Sciatic nerve (tissue), 2 donors: ENCODE measurements around the gene TRERF1. TPM values are rescaled to one million over a fixed set of nuclear protein-coding genes. Genes with fewer than 3 reads are reported as not detected.
"Not testable (repeated sequence)": the region's sequence is repeated elsewhere in the genome, so short reads cannot be mapped to it uniquely, and the experiment has no call there.

ENCODE experiments used
- ATAC-seq: fragments of 200-7000 bp; cut with Tn5 transposase; one replicate; pipeline ENCODE4 v1.9.1; 2020; ENCODE audit warnings: mild to moderate bottlenecking, moderate library complexity
- DNase-seq: peaks from one replicate; pipeline ENCODE4 v3.0.0-alpha.2; 2020; ENCODE audit warnings: low spot score
- intact Hi-C: fragments of 100-400 bp; cut with DNase I; formaldehyde crosslinking; loops from one replicate; pipeline ENCODE4 v1.14.2; 2022
- total RNA-seq: library from RNA; stranded (reverse); fragmentation: NEBNext Ultra II Directional; extraction: Animal tissue kit (Norgen Biotek cat#: 25700); gene quantifications from one replicate; pipeline ENCODE4 v1.2.1, GENCODE V29; 2021
- donor health status: DM: no; HTN: no; CAD: no.
- donor health status: DM: no; HTN: no; CAD: no.

The TRERF1 gene
- 7.0 TPM for total RNA-seq

GRCh38 chr6:42451333-42452170, at the start of gene TRERF1:
TRERF1 (minus strand) TSS chr6:42451926; CDS start chr6:42269590, 182,336 bp downstream.
- ATAC-seq (peak; percentile 49), DNase-seq (peak; percentile 67)
- intact Hi-C loops, result no loop called here

- intact Hi-C loops, result no loop called here
- ATAC-seq (no peak), DNase-seq (no peak)
These were observed 46.9 kb upstream of the TRERF1 start for GRCh38 chr6:42498473-42499128.

GRCh38 chr6:42493914-42494539, 42.3 kb upstream of the TRERF1 start:
- DNase-seq (no peak), ATAC-seq (no peak)
- intact Hi-C loops, result no loop called here

- ATAC-seq, result no peak
- DNase-seq, result no peak
- intact Hi-C loops, result no loop called here
These were observed 36.4 kb upstream of the TRERF1 start for GRCh38 chr6:42488129-42488528.

GRCh38 chr6:42484261-42484660, 32.5 kb upstream of the TRERF1 start:
- intact Hi-C loops, result no loop called here
- DNase-seq (no peak), ATAC-seq (no peak)

- ATAC-seq (no peak), DNase-seq (no peak)
- intact Hi-C loops, result no loop called here
These were observed 30.4 kb upstream of the TRERF1 start for GRCh38 chr6:42482174-42482573.

- intact Hi-C loops, result no loop called here
- ATAC-seq (no peak), DNase-seq (no peak)
These were observed 20.0 kb upstream of the TRERF1 start for GRCh38 chr6:42471714-42472113.

- ATAC-seq, result no peak
- no peak for DNase-seq
- intact Hi-C loops, result no loop called here
These were observed 19.4 kb upstream of the TRERF1 start for GRCh38 chr6:42471142-42471541.

- ATAC-seq (no peak), DNase-seq (no peak)
- intact Hi-C loops, result no loop called here
These were observed 16.5 kb upstream of the TRERF1 start for GRCh38 chr6:42468273-42468672.

- ATAC-seq, result no peak
- intact Hi-C loops, result no loop called here
- no peak for DNase-seq
These were observed 15.9 kb upstream of the TRERF1 start for GRCh38 chr6:42467651-42468050.

- DNase-seq, ATAC-seq, intact Hi-C loops: not testable (repeated sequence)
These were observed 14.7 kb upstream of the TRERF1 start for GRCh38 chr6:42466470-42466869.

GRCh38 chr6:42462474-42462972, 10.8 kb upstream of the TRERF1 start:
- no peak for DNase-seq
- no peak for ATAC-seq
- intact Hi-C loops, result no loop called here

GRCh38 chr6:42460883-42461282, 9.2 kb upstream of the TRERF1 start:
- intact Hi-C loops, result no loop called here
- DNase-seq (no peak), ATAC-seq (no peak)

- no peak for DNase-seq
- no peak for ATAC-seq
- intact Hi-C loops, result no loop called here
These were observed 8.2 kb upstream of the TRERF1 start for GRCh38 chr6:42459888-42460287.

GRCh38 chr6:42454428-42454791, 2.7 kb upstream of the TRERF1 start:
- intact Hi-C loops, result no loop called here
- DNase-seq (peak; percentile 62), ATAC-seq (no peak)

- DNase-seq (peak; percentile 70), ATAC-seq (peak; percentile 18)
- intact Hi-C loops, result no loop called here
These were observed 2.1 kb upstream of the TRERF1 start for GRCh38 chr6:42453654-42454427.

- intact Hi-C loops, result no loop called here
- peak; percentile 91 for DNase-seq
- ATAC-seq, result peak; percentile 92
These were observed 1.4 kb upstream of the TRERF1 start for GRCh38 chr6:42453031-42453653.

- intact Hi-C loops, result no loop called here
- ATAC-seq (peak; percentile 48), DNase-seq (peak; percentile 79)
These were observed 675 bp upstream of the TRERF1 start for GRCh38 chr6:42452171-42453030.
